Neuronal stem cell (in vitro differentiated cells): Measurements from ENCODE around the gene CDC42BPG.

ENCODE experiments used
- DNase-seq: peaks from one replicate; pipeline ENCODE4 v3.0.0-alpha.2; 2013; ENCODE audit warnings: low spot score
- H2AFZ ChIP-seq: one replicate; pipeline ENCODE4 v1.6.1; 2013; ENCODE audit warnings: mild to moderate bottlenecking, low read length, inconsistent platforms
- H2AK5ac ChIP-seq: 2 replicates; pipeline ENCODE4 v1.6.1; 2013; ENCODE audit warnings: low read depth, mild to moderate bottlenecking, inconsistent platforms, low read length, moderate library complexity, mixed read lengths
- H2BK120ac ChIP-seq: 2 replicates; pipeline ENCODE4 v1.6.1; 2013; ENCODE audit warnings: low read depth, mild to moderate bottlenecking, inconsistent platforms, low read length, moderate library complexity, mixed read lengths
- H2BK12ac ChIP-seq: one replicate; pipeline ENCODE4 v1.6.1; 2013; ENCODE audit warnings: low read length, inconsistent platforms
- H2BK15ac ChIP-seq: 2 replicates; pipeline ENCODE4 v1.6.1; 2013; ENCODE audit warnings: mild to moderate bottlenecking, low read length, inconsistent platforms, mixed read lengths
- H2BK5ac ChIP-seq: one replicate; pipeline ENCODE4 v1.6.1; 2013; ENCODE audit warnings: inconsistent platforms, mild to moderate bottlenecking, low read length, moderate library complexity
- H3K14ac ChIP-seq: one replicate; pipeline ENCODE4 v1.6.1; 2013; ENCODE audit warnings: low read length, inconsistent platforms
- H3K18ac ChIP-seq: 2 replicates; pipeline ENCODE4 v1.6.1; 2013; ENCODE audit warnings: low read length, inconsistent platforms
- H3K23ac ChIP-seq: 2 replicates; pipeline ENCODE4 v1.6.1; 2013; ENCODE audit warnings: low read depth, mild to moderate bottlenecking, mixed read lengths, low read length, inconsistent platforms; ENCODE audit not compliant: poor library complexity
- H3K27ac ChIP-seq: replicated peaks from 3 replicates; pipeline ENCODE4 v1.5.1; 2013; ENCODE audit warnings: low read length, inconsistent platforms
- H3K27me3 ChIP-seq, 3 experiments: 2 replicates each; pipeline ENCODE4 v1.6.1; 2013; ENCODE audit warnings: low read length in 3 of 3, mild to moderate bottlenecking in 2 of 3, inconsistent platforms in 1 of 3, low read depth in 1 of 3, mixed read lengths in 1 of 3, moderate library complexity in 1 of 3; ENCODE audit not compliant: control insufficient read depth in 3 of 3, insufficient read depth in 3 of 3
- H3K36me3 ChIP-seq, 2 donors: replicated peaks in 1 of 2; 2 replicates each; pipeline ENCODE4 v1.6.1; 2013; ENCODE audit warnings: low read length in 2 of 2; ENCODE audit not compliant: control insufficient read depth in 2 of 2, insufficient read depth in 2 of 2
- H3K4ac ChIP-seq: 2 replicates; pipeline ENCODE4 v1.6.1; 2013; ENCODE audit warnings: inconsistent platforms, mild to moderate bottlenecking, low read length, moderate library complexity
- H3K4me1 ChIP-seq, 2 donors: 1 replicate in 1 of 2; 2 replicates in 1 of 2; pipeline ENCODE4 v1.6.1; 2013; ENCODE audit warnings: low read length in 2 of 2, low read depth in 1 of 2; ENCODE audit not compliant: control insufficient read depth in 2 of 2, insufficient read depth in 1 of 2
- H3K4me2 ChIP-seq: one replicate; pipeline ENCODE4 v1.6.1; 2013; ENCODE audit warnings: mild to moderate bottlenecking, low read length, inconsistent platforms; ENCODE audit not compliant: insufficient read depth, poor library complexity, severe bottlenecking
- H3K4me3 ChIP-seq, 2 donors: 2 replicates each; pipeline ENCODE4 v1.5.1; 2013; ENCODE audit warnings: low read length in 2 of 2, mild to moderate bottlenecking in 2 of 2, inconsistent platforms in 1 of 2, moderate library complexity in 1 of 2
- H3K79me1 ChIP-seq: one replicate; pipeline ENCODE4 v1.6.1; 2013; ENCODE audit warnings: low read depth, mild to moderate bottlenecking, inconsistent platforms, low read length, moderate library complexity
- H3K9ac ChIP-seq: one replicate; pipeline ENCODE4 v1.6.1; 2013; ENCODE audit warnings: mild to moderate bottlenecking, low read depth, low read length, inconsistent platforms; ENCODE audit not compliant: poor library complexity
- H3K9me3 ChIP-seq, 2 donors: replicated peaks in 1 of 2; 2 replicates each; pipeline versions ENCODE3 to v1.6.1; 2013; ENCODE audit warnings: low read length in 2 of 2, mild to moderate bottlenecking in 2 of 2, inconsistent platforms in 1 of 2, low read depth in 1 of 2, mixed read lengths in 1 of 2, moderate library complexity in 1 of 2; ENCODE audit not compliant: control insufficient read depth in 2 of 2, insufficient read depth in 1 of 2
- H4K8ac ChIP-seq: one replicate; pipeline ENCODE4 v1.6.1; 2013; ENCODE audit warnings: low read depth, mild to moderate bottlenecking, inconsistent platforms, low read length, moderate library complexity
- H4K91ac ChIP-seq: one replicate; pipeline ENCODE4 v1.6.1; 2013; ENCODE audit warnings: low read length, low read depth, mild to moderate bottlenecking, inconsistent platforms; ENCODE audit not compliant: poor library complexity
- WGBS, 2 donors: extraction: QIAGEN DNeasy Blood & Tissue Kit; methylation state at CpG; one replicate each; pipeline ENCODE4 v1.1.7; 2013; ENCODE audit warnings: missing lambda C conversion rate in 2 of 2, mixed read lengths in 1 of 2; ENCODE audit not compliant: insufficient read length in 2 of 2, insufficient replicate concordance in 1 of 2; ENCODE audit errors: extremely low coverage in 2 of 2; 5-methylcytosine and 5-hydroxymethylcytosine counted together

CDC42BPG gene

DNA sequence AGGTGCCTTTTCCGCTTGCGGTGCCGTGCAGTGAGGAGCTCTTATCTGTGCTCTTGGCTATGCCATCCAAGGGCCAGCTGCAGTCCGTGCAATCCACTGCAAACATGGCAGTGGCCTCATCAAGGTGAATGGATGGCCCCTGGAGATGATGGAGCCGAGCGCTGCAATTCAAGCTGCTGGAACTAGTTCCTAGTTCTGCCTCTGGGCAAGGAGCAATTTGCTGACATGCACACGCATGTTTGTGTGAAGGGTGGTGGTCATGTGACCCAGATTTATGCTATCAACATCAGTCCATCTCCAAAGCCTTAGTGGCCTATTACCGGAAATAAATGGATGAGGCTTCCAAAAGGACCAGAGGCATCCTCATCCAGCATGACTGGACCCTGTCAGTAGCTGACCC lies 37.0 kb upstream of the CDC42BPG start:
- Histone ChIP-seq H4K91ac (no peak overlapping the region), H3K4me3 (no peak overlapping the region), H3K14ac (no peak overlapping the region), H2AK5ac (no peak overlapping the region), H3K27ac (no peak overlapping the region), H3K4me1 (peaks cover 16 to 28% of the 10 kb centered on the region in 2 donors), H3K9ac (no peak overlapping the region), H3K18ac (no peak overlapping the region), H3K4me2 (no peak overlapping the region), H2AFZ (no peak overlapping the region), H2BK120ac (no peak overlapping the region), H2BK15ac (no peak overlapping the region), H4K8ac (no peak overlapping the region), H3K9me3 (no peaks in the 10 kb centered on the region), H3K79me1 (peaks cover 10% of the 10 kb centered on the region), H3K27me3 (peaks cover 0 to 16% (median 0%) of the 10 kb centered on the region in 3 experiments), H3K23ac (no peak overlapping the region), H2BK12ac (no peak overlapping the region), H3K4ac (no peak overlapping the region), H3K36me3 (no peaks in the 10 kb centered on the region), H2BK5ac (no peak overlapping the region)
- no peak for DNase-seq
- WGBS, 2 donors: no CpG with 5 or more reads among the region's 8 CpGs

DNA sequence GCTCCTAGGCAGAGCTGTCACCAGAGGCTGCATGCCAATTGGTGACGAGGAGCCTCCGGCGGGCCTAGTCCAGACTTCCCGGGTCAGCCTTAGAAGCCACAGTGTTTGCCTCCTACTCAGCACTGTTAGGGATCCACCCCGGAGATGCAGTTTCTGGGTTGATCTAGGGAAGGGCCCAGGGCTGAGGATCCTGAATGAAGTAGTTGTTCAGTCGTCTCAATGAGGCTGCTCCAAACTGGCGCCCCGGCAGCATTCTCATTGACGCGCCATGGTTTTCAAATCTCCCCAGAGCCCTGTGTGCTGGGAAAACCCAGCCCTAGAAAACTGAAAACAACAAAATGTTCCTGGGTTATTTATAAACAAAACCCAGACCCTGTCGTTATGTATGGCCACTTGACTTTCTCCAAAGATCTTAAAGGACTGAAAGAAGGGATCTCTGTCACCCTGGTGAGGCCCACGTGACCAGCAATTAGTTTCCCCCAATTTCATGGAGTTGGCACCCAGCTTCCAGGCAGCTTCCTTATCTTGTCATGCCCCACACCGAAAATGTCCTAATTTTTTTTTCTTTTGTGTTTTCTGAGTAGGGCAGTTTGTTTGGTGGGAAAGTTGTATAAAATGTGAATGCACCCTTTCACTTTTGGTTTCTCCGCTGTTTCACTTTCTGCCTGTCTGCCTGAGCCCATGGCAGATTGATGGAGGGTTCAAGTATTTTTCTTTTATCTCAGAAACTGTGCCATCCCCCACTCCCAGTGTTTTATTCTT lies 36.0 kb upstream of the CDC42BPG start:
- H2AFZ ChIP-seq: no peak overlapping the region
- no CpG with 5 or more reads among the region's 14 CpGs for WGBS, 2 donors
- H2BK12ac ChIP-seq: no peak overlapping the region
- H3K4me1 ChIP-seq: peaks cover 18 to 34% of the 10 kb centered on the region in 2 donors
- H3K27ac ChIP-seq: no peak overlapping the region
- H2BK5ac ChIP-seq: no peak overlapping the region
- peaks cover 10% of the 10 kb centered on the region for H3K79me1 ChIP-seq
- peaks cover 0 to 16% (median 0%) of the 10 kb centered on the region in 3 experiments for H3K27me3 ChIP-seq
- H2BK15ac ChIP-seq: no peak overlapping the region
- H3K9ac ChIP-seq: no peak overlapping the region
- no peak overlapping the region for H3K4me3 ChIP-seq
- no peak overlapping the region for H3K4me2 ChIP-seq
- no peaks in the 10 kb centered on the region for H3K9me3 ChIP-seq
- no peaks in the 10 kb centered on the region for H3K36me3 ChIP-seq
- H3K14ac ChIP-seq: no peak overlapping the region
- DNase-seq: no peak
- no peak overlapping the region for H3K4ac ChIP-seq
- no peak overlapping the region for H3K23ac ChIP-seq
- H4K8ac ChIP-seq: no peak overlapping the region
- H3K18ac ChIP-seq: no peak overlapping the region
- H2AK5ac ChIP-seq: no peak overlapping the region
- H4K91ac ChIP-seq: no peak overlapping the region
- H2BK120ac ChIP-seq: no peak overlapping the region

DNA sequence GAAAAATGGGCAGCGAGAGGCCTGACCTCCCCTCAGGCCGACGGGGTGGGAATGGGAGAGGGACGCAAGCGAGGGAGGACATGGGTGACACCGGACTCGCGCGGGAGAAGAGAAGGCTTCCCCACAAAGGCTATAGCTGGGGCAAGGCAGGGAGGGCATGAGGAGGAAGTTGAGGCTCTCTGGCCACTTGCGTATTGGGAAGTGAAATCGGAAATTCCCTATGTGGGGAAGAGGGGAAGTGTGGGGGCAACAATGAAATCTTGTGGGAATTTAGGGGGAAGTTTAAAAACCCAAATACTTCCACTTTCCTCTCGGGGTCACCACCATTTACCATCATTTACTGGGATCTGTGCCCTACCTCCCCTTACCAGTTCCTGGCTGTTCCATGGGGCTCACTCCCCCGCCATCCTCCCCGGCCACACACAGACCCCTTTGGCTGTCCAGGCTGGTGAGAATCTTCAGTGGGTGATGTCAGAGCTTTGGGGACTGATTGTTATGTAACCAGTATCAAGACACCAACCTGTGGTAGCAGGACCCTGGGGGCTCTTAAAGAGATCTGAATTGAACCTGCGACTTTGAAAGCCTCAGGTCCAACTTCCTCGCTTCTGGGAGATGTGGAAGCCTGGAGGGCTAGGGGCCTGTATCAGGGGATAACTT lies 34.9 kb upstream of the CDC42BPG start:
- Histone ChIP-seq H3K27me3 (peaks cover 0 to 15% (median 0%) of the 10 kb centered on the region in 3 experiments), H2BK12ac (no peak overlapping the region), H3K4me2 (peak overlapping the region; percentile 96), H4K91ac (peak overlapping the region; percentile 77), H3K4me3 (peak overlapping the region; percentile 88 to 97), H2BK15ac (peak overlapping the region; percentile 46), H3K79me1 (peaks cover 10% of the 10 kb centered on the region), H4K8ac (no peak overlapping the region), H3K4me1 (peaks cover 19 to 34% of the 10 kb centered on the region in 2 donors), H3K14ac (peak overlapping the region; percentile 14), H3K23ac (peak overlapping the region; percentile 97), H2AK5ac (peak overlapping the region; percentile 71), H2AFZ (peak overlapping the region; percentile 90), H3K27ac (peak overlapping the region; percentile 80), H3K4ac (peak overlapping the region; percentile 24), H3K18ac (peak overlapping the region; percentile 96), H2BK5ac (peak overlapping the region; percentile 93), H3K9ac (peak overlapping the region; percentile 97), H3K36me3 (peaks cover 3 to 4% of the 10 kb centered on the region in 2 donors), H3K9me3 (no peaks in the 10 kb centered on the region), H2BK120ac (peak overlapping the region; percentile 57)
- no peak for DNase-seq
- no CpG with 5 or more reads among the region's 16 CpGs for WGBS, 2 donors
